Endodermal cell (in vitro differentiated cells): ENCODE measurements around the gene CHD9. TPM values are rescaled to one million over a fixed set of nuclear protein-coding genes. Genes with fewer than 3 reads are reported as not detected.

ENCODE experiments used
- DNase-seq: peaks from one replicate; pipeline ENCODE4 v3.0.0-alpha.2; 2017
- H3K27ac ChIP-seq: 2 replicates; pipeline ENCODE4 v1.5.1; 2013; ENCODE audit warnings: mild to moderate bottlenecking, low read depth, low read length, moderate library complexity
- H3K27me3 ChIP-seq: 2 replicates; pipeline ENCODE4 v1.6.1; 2013; ENCODE audit warnings: mild to moderate bottlenecking, low read length, moderate library complexity; ENCODE audit not compliant: insufficient read depth, control insufficient read depth, poor library complexity, severe bottlenecking
- H3K36me3 ChIP-seq: 2 replicates; pipeline ENCODE4 v1.7.0; 2013; ENCODE audit warnings: mild to moderate bottlenecking, low read length, moderate library complexity; ENCODE audit not compliant: control insufficient read depth, insufficient read depth
- H3K4me1 ChIP-seq: one replicate; pipeline ENCODE4 v1.7.0; 2013; ENCODE audit warnings: low read length; ENCODE audit not compliant: control insufficient read depth, insufficient read depth
- H3K4me3 ChIP-seq: 2 replicates; pipeline ENCODE4 v1.5.1; 2013; ENCODE audit warnings: mild to moderate bottlenecking, low read length, moderate library complexity
- H3K9ac ChIP-seq: 2 replicates; pipeline ENCODE4 v1.6.1; 2013; ENCODE audit warnings: mild to moderate bottlenecking, low read length, moderate library complexity; ENCODE audit not compliant: poor library complexity, severe bottlenecking; ENCODE audit errors: extremely low read depth
- H3K9me3 ChIP-seq: 2 replicates; pipeline ENCODE4 v1.6.1; 2013; ENCODE audit warnings: mild to moderate bottlenecking, low read length, moderate library complexity; ENCODE audit not compliant: control insufficient read depth
- H3K27ac Mint-ChIP-seq: 2 replicates; pipeline ENCODE4 v1.8.0; 2020; ENCODE audit warnings: mixed read lengths
- H3K27me3 Mint-ChIP-seq: 2 replicates; pipeline ENCODE4 v1.8.0; 2021; ENCODE audit warnings: mild to moderate bottlenecking, mixed read lengths; ENCODE audit not compliant: insufficient read depth
- H3K36me3 Mint-ChIP-seq: 2 replicates; pipeline ENCODE4 v1.8.0; 2020; ENCODE audit warnings: low read depth, mixed read lengths
- H3K4me1 Mint-ChIP-seq: 2 replicates; pipeline ENCODE4 v1.8.0; 2020; ENCODE audit warnings: mixed read lengths
- H3K4me3 Mint-ChIP-seq: 2 replicates; pipeline ENCODE4 v1.8.0; 2020; ENCODE audit warnings: mild to moderate bottlenecking, moderate library complexity, mixed read lengths
- H3K9me3 Mint-ChIP-seq: 2 replicates; pipeline ENCODE4 v1.8.0; 2020; ENCODE audit warnings: mild to moderate bottlenecking, mixed read lengths
- WGBS, 2 experiments: methylation state at CpG; one replicate each; pipeline versions ENCODE4 v1.1.5 to v1.1.7; 2013; ENCODE audit warnings: missing lambda C conversion rate in 2 of 2, mixed read lengths in 1 of 2; ENCODE audit not compliant: insufficient coverage in 1 of 2, insufficient read length in 1 of 2; 5-methylcytosine and 5-hydroxymethylcytosine counted together
- total RNA-seq, 2 donors: library from RNA; stranded (reverse); fragmentation: NEBNext Ultra II Directional in 1 of 2; extraction: Animal tissue kit (Norgen Biotek cat#: 25700) in 1 of 2; gene quantifications; 2 replicates in 1 of 2; 3 replicates in 1 of 2; pipeline ENCODE4 v1.2.1, GENCODE V29; 2021
- TF ChIP-seq, protein P1 (sequence below): fragments of 200-600 bp; sonication (generic); conservative IDR thresholded peaks from 2 replicates; pipeline ENCODE4 v1.5.0; 2021; ENCODE audit warnings: antibody characterized with exemption, mild to moderate bottlenecking

The CHD9 gene
- total RNA-seq, 2 donors from 2014 or later: 36.8 to 40.5 TPM

DNA sequence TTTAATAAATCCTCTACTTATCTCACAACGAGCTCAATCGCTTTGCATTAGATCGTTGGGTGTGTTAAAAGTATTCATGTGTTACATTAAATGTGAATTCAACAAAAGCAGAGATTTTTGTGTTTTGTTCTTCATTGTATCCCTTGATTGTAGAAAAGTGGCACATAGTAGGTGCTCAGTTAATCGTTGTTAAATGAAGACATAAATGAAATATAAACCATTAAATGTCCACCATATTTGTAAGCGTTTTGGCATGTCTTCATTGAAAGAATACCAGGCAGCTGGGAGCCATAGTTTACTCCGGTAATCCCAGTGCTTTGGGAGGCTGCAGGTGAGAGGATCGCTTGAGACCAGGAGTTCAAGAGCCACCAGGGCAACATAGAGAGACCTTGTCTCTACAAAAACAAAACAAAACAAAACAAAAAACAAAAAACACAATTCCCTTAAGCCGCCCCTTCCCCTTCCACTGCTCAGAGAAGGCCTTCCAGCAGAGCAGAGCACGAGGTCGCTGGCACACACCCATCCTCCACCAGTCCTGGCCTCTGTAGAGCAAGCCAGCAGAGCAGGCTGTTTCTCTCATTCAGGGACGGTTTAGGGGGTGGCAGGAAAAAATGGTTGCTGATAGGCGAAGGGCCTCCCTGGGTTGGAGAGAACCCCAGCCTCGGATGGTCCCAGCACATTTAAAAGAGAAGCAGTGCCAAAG is 673 bp upstream of the CHD9 start:
- Mint-ChIP-seq H3K9me3 (peaks cover 2% of the 10 kb centered on the region), H3K27me3 (peaks cover 8% of the 10 kb centered on the region), H3K4me1 (peaks cover 13% of the 10 kb centered on the region), H3K4me3 (peak overlapping the region; percentile 70), H3K36me3 (no peaks in the 10 kb centered on the region), H3K27ac (peak overlapping the region; percentile 53)
- Histone ChIP-seq H3K27me3 (no peaks in the 10 kb centered on the region), H3K4me1 (no peaks in the 10 kb centered on the region), H3K9ac (no peak overlapping the region), H3K36me3 (no peaks in the 10 kb centered on the region), H3K9me3 (no peaks in the 10 kb centered on the region), H3K27ac (no peak overlapping the region), H3K4me3 (peak overlapping the region; percentile 60)
- TF ChIP-seq, protein P1, sequence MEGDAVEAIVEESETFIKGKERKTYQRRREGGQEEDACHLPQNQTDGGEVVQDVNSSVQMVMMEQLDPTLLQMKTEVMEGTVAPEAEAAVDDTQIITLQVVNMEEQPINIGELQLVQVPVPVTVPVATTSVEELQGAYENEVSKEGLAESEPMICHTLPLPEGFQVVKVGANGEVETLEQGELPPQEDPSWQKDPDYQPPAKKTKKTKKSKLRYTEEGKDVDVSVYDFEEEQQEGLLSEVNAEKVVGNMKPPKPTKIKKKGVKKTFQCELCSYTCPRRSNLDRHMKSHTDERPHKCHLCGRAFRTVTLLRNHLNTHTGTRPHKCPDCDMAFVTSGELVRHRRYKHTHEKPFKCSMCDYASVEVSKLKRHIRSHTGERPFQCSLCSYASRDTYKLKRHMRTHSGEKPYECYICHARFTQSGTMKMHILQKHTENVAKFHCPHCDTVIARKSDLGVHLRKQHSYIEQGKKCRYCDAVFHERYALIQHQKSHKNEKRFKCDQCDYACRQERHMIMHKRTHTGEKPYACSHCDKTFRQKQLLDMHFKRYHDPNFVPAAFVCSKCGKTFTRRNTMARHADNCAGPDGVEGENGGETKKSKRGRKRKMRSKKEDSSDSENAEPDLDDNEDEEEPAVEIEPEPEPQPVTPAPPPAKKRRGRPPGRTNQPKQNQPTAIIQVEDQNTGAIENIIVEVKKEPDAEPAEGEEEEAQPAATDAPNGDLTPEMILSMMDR: no peak
- no peak for DNase-seq
- WGBS, 2 experiments: 80 to 81% methylated on average over 4 to 13 of the region's 13 CpGs

DNA sequence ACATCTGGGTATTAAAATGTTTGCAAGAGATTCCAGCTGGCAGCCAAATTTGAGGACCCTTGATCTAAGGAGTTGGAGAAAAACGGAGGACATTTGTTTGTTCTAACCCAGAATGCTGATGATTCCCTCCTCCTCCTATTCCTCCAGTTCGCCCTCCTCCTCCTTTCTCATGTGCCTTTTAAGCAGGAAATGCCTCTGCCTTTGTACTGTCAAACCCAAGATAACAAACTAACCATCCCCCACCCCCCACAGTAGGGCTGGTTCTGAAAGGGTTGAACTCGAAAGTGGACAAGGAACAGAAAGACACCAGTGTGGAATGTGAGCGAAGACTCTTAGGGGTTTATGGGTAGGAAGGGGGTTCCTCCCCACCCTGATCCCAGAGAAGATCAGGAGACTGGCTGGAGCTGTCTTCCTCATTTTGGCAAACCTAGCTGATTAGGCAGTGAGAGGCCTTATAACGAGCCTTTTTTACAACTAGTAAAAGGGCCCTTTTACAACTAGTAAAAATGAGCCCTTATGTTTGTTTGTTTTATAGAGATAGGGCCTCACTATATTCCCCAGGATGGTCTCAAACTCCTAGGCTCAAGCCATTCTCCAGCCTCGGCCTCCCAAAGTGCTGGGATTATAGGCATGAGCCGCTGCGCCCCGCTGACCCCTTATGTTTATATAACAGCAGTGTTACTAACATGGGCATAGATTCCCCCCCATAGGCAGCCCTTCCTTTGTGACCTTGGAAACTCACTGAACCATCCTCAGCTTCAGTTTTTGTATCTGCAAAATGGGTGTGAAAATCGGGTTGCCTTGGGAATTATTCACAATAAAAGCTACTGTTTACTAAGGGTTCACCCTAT is 975 bp downstream of the CHD9 start:
- Histone ChIP-seq H3K4me3 (peak overlapping the region; percentile 79), H3K9me3 (no peaks in the 10 kb centered on the region), H3K9ac (peak overlapping the region; percentile 73), H3K36me3 (no peaks in the 10 kb centered on the region), H3K27ac (no peak overlapping the region), H3K4me1 (no peaks in the 10 kb centered on the region), H3K27me3 (no peaks in the 10 kb centered on the region)
- Mint-ChIP-seq H3K9me3 (no peaks in the 10 kb centered on the region), H3K4me1 (peaks cover 13% of the 10 kb centered on the region), H3K27me3 (no peaks in the 10 kb centered on the region), H3K4me3 (peak overlapping the region; percentile 70), H3K27ac (peak overlapping the region; percentile 95), H3K36me3 (no peaks in the 10 kb centered on the region)
- TF ChIP-seq, protein P1: no peak
- WGBS, 2 experiments: 37 to 47% methylated on average over 7 to 10 of the region's 10 CpGs
- DNase-seq: peak; percentile 84

DNA sequence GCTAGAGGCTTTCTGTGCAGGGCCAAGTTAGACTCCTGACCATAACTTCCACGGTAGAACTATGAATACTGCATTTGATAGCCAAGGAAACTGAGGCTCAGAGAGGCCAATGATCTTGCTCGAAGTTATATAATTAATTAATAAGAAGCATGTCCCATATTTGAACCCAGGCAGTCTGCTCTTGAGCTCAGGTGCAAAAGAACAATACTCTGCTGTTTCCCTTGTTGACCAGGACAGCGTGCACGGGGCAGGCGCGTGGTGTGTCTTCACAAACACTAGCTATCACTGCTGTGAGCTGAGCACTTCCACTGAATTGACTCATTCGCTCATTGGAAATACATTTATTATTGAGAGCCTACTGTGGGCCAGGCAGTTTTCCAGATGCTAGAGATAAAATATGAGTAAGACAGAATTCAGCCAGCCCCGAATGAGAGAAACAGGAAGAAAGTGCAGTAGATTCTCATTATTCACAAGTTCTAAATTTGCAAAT is 1.6 kb downstream of the CHD9 start:
- H3K27ac Mint-ChIP-seq: no peak overlapping the region
- TF ChIP-seq, protein P1: no peak
- no peak for DNase-seq
- H3K9me3 Mint-ChIP-seq: no peaks in the 10 kb centered on the region
- Histone ChIP-seq H3K27ac (no peak overlapping the region), H3K27me3 (no peaks in the 10 kb centered on the region), H3K4me1 (no peaks in the 10 kb centered on the region), H3K9me3 (no peaks in the 10 kb centered on the region), H3K9ac (peak overlapping the region; percentile 73), H3K4me3 (peak overlapping the region; percentile 79), H3K36me3 (no peaks in the 10 kb centered on the region)
- H3K4me3 Mint-ChIP-seq: peak overlapping the region; percentile 70
- 91 to 97% methylated on average over 7 to 8 of the region's 8 CpGs for WGBS, 2 experiments
- H3K36me3 Mint-ChIP-seq: no peaks in the 10 kb centered on the region
- H3K27me3 Mint-ChIP-seq: no peaks in the 10 kb centered on the region
- peaks cover 13% of the 10 kb centered on the region for H3K4me1 Mint-ChIP-seq
